ENCODE measurements around the gene NTPCR.
A peak's percentile ranks its signal among the peaks of the same experiment; 100 is the strongest.

Gene NTPCR

DNA sequence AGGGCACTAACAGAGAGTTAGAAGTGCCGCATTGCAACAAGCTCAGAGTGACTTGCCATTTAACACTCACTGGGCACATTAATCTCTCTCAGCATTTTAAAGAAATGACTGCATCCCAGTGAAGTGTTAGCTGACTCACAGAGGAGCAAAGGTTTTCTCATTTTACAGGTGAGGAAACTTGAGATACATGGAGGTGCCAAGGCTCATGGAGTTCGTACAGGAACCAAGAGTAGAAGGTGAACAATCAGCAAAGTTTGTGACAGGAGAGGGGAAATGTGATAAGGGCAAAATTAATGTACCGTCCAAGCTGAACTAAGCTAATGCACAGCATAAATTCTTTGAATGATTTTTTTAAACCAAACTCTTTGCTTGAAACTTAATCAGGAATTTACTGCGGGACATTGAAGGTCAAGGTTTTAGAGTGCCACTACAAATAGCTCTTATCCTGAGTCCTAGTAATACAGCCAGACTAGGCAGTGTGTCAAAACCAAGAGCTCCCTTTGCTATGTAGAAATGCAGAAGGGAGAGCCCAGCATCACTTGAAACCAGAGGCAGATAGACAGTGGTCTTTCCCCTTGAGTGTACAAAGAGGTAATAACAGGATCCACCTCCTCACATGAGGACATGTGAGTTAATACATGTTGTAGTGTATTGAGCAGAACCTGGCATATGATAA is 22.4 kb upstream of the NTPCR start:
- DNase-seq, result no peak

DNA sequence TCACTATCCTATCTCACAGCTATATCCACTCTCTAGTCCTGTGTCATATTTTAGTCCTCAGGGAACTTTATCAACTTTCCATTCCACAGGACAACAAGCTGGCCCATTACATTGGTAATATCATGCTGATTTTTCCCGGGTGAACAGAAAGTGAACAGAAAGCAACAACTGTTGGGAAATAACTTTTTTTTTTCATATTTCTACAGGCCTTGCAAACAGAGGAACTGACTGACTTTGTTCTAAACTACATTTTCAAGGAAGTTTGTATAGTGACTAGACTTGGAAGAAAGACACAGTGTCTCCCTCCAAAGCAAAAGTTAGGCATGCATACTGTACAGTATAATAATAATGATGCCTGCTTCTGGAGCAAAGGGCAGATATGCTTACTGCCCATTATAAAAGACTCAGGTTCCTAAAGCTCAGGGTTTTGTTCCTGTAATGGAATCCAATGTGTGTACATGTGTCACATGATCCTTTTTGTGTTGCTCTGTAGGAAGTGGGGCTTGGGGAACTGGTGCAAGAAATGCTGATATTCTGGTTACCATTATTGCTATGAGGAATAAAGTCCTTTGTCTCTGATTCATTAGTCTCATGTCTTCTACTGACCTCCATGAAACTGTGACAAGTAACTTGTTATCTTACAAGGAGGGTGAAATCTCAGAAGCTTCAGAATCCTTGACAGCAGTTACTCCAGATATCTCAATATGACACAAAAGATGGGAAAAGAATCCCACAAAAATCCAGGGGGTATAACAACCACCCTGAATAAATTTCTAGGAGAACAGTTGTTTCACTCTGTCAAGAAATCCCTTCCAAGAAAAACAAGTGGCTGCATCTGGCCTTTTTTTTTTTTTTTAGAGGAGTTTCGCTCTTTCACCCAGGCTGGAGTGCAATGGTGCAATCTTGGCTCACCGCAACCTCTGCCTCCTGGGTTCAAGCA is 17.7 kb upstream of the NTPCR start:
- DNase-seq, result no peak

- DNase-seq, result no peak
Observed at GRCh38 chr1:232936941-232937340, 13.5 kb upstream of the NTPCR start.

DNA sequence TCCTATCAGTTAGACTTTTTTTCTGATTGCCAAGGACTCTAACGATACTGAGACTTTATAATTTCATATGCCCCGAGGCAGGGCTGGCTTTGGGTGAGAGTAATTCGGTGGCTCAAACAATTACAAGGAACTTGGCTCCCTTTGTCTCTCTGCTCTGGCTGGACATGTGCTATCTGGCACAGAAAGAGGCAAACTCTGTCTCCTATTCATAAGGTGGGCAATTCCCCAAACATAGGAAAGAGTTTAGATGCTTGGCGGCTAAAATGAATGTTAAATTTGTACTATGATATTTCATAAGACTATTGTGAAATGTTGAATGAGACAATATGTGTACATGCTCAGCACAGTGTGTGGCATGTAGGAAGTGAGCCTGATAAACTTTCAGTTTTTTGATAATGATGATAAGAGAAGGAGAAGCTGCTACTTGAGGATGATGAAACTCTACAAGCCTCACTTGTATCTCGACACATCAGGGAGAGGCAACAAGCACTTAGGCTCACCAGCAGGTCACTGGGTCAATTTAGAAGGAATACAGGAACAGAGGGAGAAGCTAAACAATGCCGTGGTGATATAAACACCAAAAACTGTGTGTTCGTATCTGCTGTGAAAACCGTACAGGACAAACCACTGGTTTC is 12.6 kb upstream of the NTPCR start:
- DNase-seq, result no peak

- DNase-seq, result no peak
Observed at GRCh38 chr1:232938926-232939325, 11.5 kb upstream of the NTPCR start.

GRCh38 chr1:232939748-232940147 is 10.7 kb upstream of the NTPCR start:
- no peak for DNase-seq

DNA sequence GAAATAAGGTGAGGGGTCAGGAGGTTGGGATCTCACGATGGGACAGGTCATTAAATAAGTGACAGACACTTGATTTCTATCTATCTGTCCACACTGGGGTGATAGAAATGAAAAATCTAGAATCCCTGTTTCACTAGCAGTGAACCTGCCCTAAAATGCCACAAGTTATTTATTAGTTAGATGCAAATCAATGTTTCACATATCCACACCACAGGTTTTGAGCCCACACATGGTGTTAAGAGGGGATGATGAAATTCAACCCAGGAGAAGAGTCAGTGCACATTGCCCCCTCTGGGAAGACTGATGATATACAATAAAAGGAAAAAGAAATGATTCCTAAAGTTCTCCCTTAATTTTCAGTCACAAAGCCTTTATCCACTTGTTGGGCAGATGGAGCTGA is 10.1 kb upstream of the NTPCR start:
- DNase-seq, result no peak

GRCh38 chr1:232942413-232943294 is 7.8 kb upstream of the NTPCR start:
- DNase-seq, result no peak

DNA sequence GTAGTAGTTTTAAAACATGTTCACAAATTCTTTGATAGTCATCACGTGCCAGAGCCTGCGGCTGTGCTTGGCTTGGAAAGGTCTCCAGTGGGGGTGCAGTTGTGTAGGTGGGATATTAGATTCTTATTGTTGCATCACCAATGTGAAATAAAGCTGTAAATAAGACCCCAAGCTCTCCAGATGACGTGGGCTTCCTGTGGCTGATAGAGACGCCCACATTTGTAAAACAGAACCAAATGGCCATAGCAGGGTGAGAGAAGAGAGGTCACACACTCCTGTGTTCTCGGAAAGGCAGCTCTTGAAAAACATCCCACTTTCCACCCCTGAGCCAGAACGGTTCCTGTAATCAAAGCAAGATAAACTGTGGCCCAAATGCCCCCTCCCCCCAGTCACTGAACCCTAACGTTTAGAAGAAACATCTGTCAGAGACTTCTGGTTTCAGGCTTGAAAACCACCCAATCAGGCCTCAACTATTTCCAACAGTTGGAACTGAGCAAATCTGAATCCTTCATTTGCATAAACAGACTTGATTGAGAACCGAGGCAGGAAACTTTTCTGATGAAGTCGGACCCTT is 6.6 kb upstream of the NTPCR start:
- DNase-seq, result no peak

GRCh38 chr1:232944347-232944746 is 6.1 kb upstream of the NTPCR start:
- DNase-seq, result no peak

DNA sequence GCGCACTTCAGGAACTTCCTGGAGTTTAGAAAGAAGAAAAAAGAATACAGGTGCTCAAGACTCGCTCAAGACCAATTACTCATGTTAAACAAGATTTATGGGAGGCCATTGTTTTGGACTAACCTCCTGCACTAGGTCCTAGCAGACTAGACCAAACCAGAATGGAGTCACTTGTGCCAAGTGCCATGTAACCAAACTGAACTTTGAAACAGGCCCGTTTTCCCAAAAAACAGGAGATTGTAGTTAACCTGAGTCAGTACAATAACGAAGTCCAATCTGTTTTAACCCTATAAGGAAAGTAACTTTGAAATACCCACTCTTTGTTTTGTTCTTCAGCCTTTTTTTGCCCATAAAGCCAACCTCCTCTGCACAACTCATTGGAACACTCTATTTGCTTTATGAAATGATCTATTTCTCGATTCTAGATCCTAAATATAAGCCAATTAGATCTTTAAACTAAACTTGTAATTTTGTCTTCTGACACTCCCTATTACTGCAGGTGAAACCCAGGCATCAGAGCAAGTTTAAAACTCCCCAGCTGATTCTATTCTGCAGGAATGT is 695 bp upstream of the NTPCR start:
- DNase-seq, result no peak

- peak in 2 of 6 experiments; percentile 27 to 51 for DNase-seq
Observed at GRCh38 chr1:232951180-232951579, 769 bp downstream of the NTPCR start.

DNA sequence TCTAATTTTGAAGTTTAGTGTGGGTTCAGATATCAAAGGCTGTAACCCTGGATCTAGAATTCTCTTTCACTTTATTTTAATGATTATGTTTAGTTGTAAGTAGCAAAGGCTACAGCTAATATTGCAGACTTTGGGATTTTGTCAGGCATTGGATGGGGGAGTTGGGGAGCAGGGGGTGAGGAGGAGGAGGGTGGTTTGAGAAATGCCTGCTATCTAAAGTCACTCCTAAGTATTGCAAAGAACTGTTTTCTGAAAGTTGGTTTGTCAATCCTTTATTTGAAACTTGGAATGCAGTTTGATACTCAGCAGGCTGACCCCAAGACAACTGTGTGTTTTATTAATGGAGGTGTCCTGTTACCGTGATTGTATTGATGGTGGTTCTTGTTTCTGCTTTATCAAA is 1.2 kb downstream of the NTPCR start:
- no peak for DNase-seq

- peak in 2 of 6 experiments; percentile 7 for DNase-seq
Observed at GRCh38 chr1:232952514-232953499, 2.4 kb downstream of the NTPCR start.

- DNase-seq, result no peak
Observed at GRCh38 chr1:232954594-232955365, 4.4 kb downstream of the NTPCR start.

- no peak for DNase-seq
Observed at GRCh38 chr1:232956081-232956480, 5.7 kb downstream of the NTPCR start.

- no peak for DNase-seq
Observed at GRCh38 chr1:232958067-232958466, 7.7 kb downstream of the NTPCR start.

DNA sequence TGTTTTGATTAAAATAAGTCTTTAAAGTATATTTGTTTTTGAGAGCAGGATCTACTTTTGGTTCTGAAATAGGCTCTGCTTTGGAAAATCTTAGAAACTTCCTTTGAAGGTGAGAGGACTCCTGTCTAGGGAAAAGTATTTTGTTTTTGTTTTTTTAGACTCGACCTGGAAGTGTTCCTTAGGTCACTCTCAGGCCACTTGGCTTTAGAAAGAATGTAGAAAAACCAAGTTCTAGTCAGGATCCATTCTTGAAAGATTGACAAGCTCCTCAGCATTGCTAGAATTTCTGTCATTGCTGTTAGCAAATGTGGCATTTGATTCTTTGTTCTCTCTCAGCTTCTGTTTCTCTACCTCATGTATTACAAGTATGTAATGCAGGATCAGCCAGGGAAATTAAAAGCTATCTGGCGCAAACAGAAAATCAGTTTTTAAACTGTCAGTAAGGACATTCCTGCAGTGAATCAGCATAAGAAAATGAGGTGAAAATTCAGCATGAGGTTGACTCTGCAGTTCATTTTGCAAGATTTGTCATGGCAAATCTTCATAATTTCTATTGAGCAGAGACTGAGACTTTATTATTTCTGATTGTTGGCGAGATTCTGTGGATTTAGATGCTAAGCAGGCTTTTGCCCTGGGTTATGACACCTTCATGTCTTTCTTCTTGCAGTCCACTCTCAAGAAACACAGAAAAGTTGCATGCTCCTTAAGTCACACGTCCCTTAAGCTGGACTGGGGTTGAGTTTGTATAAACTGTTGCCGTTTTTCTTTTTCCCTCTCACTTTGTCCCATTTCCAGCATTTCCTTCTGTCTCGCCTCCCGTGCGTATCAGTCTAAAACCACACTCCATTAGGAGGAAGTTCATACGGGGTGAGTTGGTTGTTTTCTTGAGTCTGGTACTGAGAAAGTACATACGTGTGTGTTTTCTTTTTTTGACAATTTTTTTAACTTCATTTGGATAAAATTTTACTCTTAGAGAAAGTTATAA is 12.6 kb downstream of the NTPCR start:
- DNase-seq, result no peak

- no peak for DNase-seq
Observed at GRCh38 chr1:232964601-232965000, 14.2 kb downstream of the NTPCR start.

All from stimulated activated naive CD4-positive, alpha-beta T cell (primary cell).